Cardiac muscle cell (in vitro differentiated cells and primary cell): ENCODE data around the gene STRADB. TPM values are rescaled to one million over a fixed set of nuclear protein-coding genes. Genes with fewer than 3 reads are reported as not detected.

ENCODE experiments used
- DNase-seq, 2 donors: peaks; one replicate each; pipeline versions ENCODE4 v3.0.0 to v3.0.0-alpha.2; 2010 to 2017; ENCODE audit warnings: low read depth in 1 of 2, low spot score in 1 of 2
- H3K27ac ChIP-seq: fragments of 200-600 bp; sonication (generic); 2 replicates; pipeline ENCODE4 v1.5.1; 2016
- H3K27me3 ChIP-seq: fragments of 200-600 bp; sonication (generic); 2 replicates; pipeline ENCODE4 v1.6.0; 2016; ENCODE audit warnings: control low read depth
- H3K36me3 ChIP-seq: fragments of 200-600 bp; sonication (generic); 2 replicates; pipeline ENCODE4 v1.5.1; 2016; ENCODE audit warnings: control low read depth
- H3K4me1 ChIP-seq: fragments of 200-600 bp; sonication (generic); 2 replicates; pipeline ENCODE4 v1.8.1; 2017; ENCODE audit warnings: low read depth, mild to moderate bottlenecking, mixed run types
- H3K4me3 ChIP-seq: fragments of 200-600 bp; sonication (generic); 2 replicates; pipeline ENCODE4 v1.5.1; 2016; ENCODE audit warnings: mild to moderate bottlenecking
- H3K9me3 ChIP-seq: fragments of 200-600 bp; sonication (generic); 2 replicates; pipeline ENCODE4 v1.5.1; 2017; ENCODE audit warnings: low read depth, mild to moderate bottlenecking, control low read depth
- polyA plus RNA-seq: library from polyadenylated mRNA; unstranded; fragments of >200 nt; fragmentation: Nextera tagmentation; extraction: Ambion mirVana; gene quantifications from 2 replicates; pipeline ENCODE4 v1.2.1, GENCODE V29; 2016
- total RNA-seq: library from RNA; depleted of rRNA; stranded (reverse); fragments of >200 nt; gene quantifications from 2 replicates; pipeline ENCODE4 v1.2.3, GENCODE V29; 2016
- TF ChIP-seq, protein P1 (sequence below): IDR thresholded peaks from 2 replicates; pipeline ENCODE4 v1.5.1; 2012; ENCODE audit warnings: low read depth, mild to moderate bottlenecking, low read length

The STRADB gene
- total and polyA plus RNA-seq, 2 experiments from 2014 or later: 35.5 to 106 TPM

DNA sequence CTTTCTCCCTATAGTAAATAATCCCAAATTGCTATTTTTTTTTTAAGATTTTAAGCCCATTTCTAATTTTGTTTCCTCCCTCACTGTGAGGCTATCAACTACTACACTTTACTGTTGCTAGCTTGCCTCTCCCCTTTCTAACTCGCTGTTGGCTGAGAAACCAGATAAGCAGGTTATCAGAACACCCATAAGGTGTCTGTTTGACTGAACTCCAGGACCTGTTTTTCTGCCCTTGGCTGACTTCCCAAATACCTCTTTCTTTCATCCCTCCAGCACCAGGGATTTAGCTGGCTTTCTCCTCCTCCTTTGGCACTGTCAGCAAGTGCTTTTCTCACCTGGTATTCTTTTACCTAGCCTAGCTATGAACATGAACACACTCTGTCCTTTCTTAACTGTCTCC lies 11.4 kb upstream of the STRADB start:
- peak in 1 of 2 donors; percentile 83 for DNase-seq
- no peaks in the 10 kb centered on the region for H3K27me3 ChIP-seq
- H3K36me3 ChIP-seq: no peaks in the 10 kb centered on the region
- H3K9me3 ChIP-seq: no peaks in the 10 kb centered on the region
- peaks cover 17% of the 10 kb centered on the region for H3K4me1 ChIP-seq
- no peak overlapping the region for H3K4me3 ChIP-seq
- H3K27ac ChIP-seq: peak overlapping the region; percentile 72
- TF ChIP-seq, protein P1, sequence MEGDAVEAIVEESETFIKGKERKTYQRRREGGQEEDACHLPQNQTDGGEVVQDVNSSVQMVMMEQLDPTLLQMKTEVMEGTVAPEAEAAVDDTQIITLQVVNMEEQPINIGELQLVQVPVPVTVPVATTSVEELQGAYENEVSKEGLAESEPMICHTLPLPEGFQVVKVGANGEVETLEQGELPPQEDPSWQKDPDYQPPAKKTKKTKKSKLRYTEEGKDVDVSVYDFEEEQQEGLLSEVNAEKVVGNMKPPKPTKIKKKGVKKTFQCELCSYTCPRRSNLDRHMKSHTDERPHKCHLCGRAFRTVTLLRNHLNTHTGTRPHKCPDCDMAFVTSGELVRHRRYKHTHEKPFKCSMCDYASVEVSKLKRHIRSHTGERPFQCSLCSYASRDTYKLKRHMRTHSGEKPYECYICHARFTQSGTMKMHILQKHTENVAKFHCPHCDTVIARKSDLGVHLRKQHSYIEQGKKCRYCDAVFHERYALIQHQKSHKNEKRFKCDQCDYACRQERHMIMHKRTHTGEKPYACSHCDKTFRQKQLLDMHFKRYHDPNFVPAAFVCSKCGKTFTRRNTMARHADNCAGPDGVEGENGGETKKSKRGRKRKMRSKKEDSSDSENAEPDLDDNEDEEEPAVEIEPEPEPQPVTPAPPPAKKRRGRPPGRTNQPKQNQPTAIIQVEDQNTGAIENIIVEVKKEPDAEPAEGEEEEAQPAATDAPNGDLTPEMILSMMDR: no peak

DNA sequence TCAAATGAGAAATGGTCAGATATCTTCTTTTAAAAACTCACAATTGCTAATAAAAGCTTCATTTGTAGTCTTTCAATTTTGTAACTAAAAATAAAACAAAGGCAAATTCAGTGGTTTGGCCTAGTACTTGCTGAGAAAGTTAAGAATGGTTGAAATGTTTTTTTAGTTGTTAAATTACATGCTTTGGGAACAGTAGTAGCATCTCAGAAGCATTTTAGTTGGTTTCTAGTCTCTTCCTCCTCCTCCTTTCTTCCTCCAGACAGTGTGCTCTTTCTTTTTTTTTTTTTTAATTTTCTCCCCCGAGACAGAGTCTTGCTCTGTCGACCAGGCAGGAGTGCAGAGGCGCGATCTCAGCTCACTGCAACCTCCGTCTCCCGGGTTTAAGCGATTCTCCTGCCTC lies 10.1 kb upstream of the STRADB start:
- Histone ChIP-seq H3K4me1 (peaks cover 27% of the 10 kb centered on the region), H3K27ac (peak overlapping the region; percentile 72), H3K9me3 (no peaks in the 10 kb centered on the region), H3K27me3 (no peaks in the 10 kb centered on the region), H3K4me3 (no peak overlapping the region), H3K36me3 (no peaks in the 10 kb centered on the region)
- DNase-seq: no peak
- TF ChIP-seq, protein P1: no peak

DNA sequence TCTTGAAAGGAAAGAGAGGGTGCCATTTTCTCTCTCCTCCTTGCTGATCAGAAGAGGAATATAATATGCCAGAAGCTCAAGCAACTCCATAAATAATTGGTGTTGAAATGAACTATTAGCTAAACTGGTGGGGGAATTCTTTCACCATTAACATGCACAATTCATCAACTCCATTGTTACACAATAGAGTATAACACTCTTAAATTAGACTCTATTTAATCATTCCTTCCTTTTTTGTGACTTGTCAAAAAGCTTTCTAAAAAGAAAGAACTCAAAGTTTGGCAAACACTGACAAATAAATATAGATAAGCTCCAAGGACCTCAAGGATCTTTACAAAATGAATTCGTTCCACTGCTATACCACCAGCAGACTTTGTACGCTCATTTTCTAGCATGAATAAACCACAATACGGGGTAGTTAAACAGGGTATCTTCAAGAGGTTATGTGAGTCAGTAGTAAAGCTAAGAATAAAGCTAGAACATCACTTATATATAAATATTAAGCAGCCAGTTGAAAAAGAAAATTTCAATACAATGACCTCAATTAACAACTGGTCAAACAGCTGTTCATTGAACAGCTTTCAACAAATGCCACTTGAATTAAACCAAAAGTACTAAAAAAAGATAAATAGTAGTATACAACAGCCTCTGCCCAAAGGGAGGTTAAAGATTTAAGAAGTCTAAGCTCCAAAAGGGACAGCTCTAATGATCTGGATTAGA lies 6.6 kb upstream of the STRADB start:
- Histone ChIP-seq H3K27me3 (no peaks in the 10 kb centered on the region), H3K9me3 (no peaks in the 10 kb centered on the region), H3K4me1 (peaks cover 17% of the 10 kb centered on the region), H3K36me3 (no peaks in the 10 kb centered on the region), H3K27ac (no peak overlapping the region), H3K4me3 (no peak overlapping the region)
- TF ChIP-seq, protein P1: no peak
- DNase-seq: peak in 1 of 2 donors; percentile 29

- Histone ChIP-seq H3K9me3 (no peaks in the 10 kb centered on the region), H3K36me3 (no peaks in the 10 kb centered on the region), H3K4me3 (no peak overlapping the region), H3K27me3 (no peaks in the 10 kb centered on the region), H3K27ac (no peak overlapping the region), H3K4me1 (peaks cover 17% of the 10 kb centered on the region)
- no peak for DNase-seq
- TF ChIP-seq, protein P1: no peak
These were observed 4.5 kb upstream of the STRADB start for GRCh38 chr2:201447086-201447485.

DNA sequence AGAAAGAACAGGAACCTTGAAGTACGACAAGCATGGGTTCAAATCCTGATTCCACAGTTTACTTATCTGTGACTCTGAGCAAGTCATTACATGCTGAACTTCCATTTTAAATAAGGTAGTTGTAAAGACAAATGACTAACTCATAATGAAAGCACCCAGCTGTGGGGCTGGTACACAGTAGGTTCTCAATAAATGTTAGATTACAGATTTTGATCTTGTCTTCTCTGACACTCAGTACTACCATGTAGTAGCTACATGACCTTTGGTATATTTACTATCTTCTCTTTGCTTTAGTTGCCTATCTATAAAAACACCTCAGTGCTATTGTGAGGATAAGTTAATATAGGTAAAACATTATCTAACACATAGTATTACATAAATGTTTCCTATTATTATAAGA lies 3.5 kb upstream of the STRADB start:
- H3K27ac ChIP-seq: no peak overlapping the region
- DNase-seq: no peak
- TF ChIP-seq, protein P1: no peak

More for the DNA sequence above, 3.5 kb upstream of the STRADB start:
- Histone ChIP-seq H3K9me3 (no peaks in the 10 kb centered on the region), H3K4me3 (no peak overlapping the region), H3K27me3 (no peaks in the 10 kb centered on the region), H3K4me1 (peaks cover 22% of the 10 kb centered on the region), H3K36me3 (no peaks in the 10 kb centered on the region)
